CD14-positive monocyte (primary cell): Measurements from ENCODE around the gene PAN3. TPM values are rescaled to one million over a fixed set of nuclear protein-coding genes. Genes with fewer than 3 reads are reported as not detected.

Experiments
- DNase-seq, 3 donors: peaks; one replicate each; pipeline ENCODE4 v3.0.0-alpha.2; 2011 to 2022
- H2AFZ ChIP-seq: 2 replicates; pipeline ENCODE4 v1.6.0; 2012; ENCODE audit warnings: mild to moderate bottlenecking, low read depth, low read length, inconsistent platforms; ENCODE audit not compliant: insufficient read depth, poor library complexity, severe bottlenecking
- H3K27ac ChIP-seq, 2 donors: 1 replicate in 1 of 2; 2 replicates in 1 of 2; pipeline ENCODE4 v1.5.1; 2012 to 2013; ENCODE audit warnings: low read length in 2 of 2, control low read depth in 1 of 2, inconsistent platforms in 1 of 2, low read depth in 1 of 2, mild to moderate bottlenecking in 1 of 2
- H3K27me3 ChIP-seq, 2 donors: one replicate each; pipeline versions ENCODE4 v1.6.0 to v1.6.1; 2011 to 2013; ENCODE audit warnings: low read length in 2 of 2; ENCODE audit not compliant: control insufficient read depth in 2 of 2, insufficient read depth in 2 of 2
- H3K36me3 ChIP-seq, 2 donors: replicated peaks in 1 of 2; 1 replicate in 1 of 2; 2 replicates in 1 of 2; pipeline versions ENCODE4 v1.5.1 to v1.6.1; 2012 to 2013; ENCODE audit warnings: low read length in 2 of 2, control low read depth in 1 of 2, inconsistent platforms in 1 of 2, mild to moderate bottlenecking in 1 of 2; ENCODE audit not compliant: insufficient read depth in 2 of 2, control insufficient read depth in 1 of 2
- H3K4me1 ChIP-seq, 2 donors: 1 replicate in 1 of 2; 2 replicates in 1 of 2; pipeline versions ENCODE4 v1.5.1 to v1.6.1; 2012 to 2013; ENCODE audit warnings: low read length in 2 of 2, control low read depth in 1 of 2, inconsistent platforms in 1 of 2, mild to moderate bottlenecking in 1 of 2, moderate library complexity in 1 of 2; ENCODE audit not compliant: insufficient read depth in 2 of 2, control insufficient read depth in 1 of 2
- H3K4me2 ChIP-seq: replicated peaks from 2 replicates; pipeline ENCODE3; 2012; ENCODE audit warnings: low read length, moderate library complexity, mild to moderate bottlenecking; ENCODE audit not compliant: poor library complexity, severe bottlenecking; ENCODE audit errors: extremely low read depth
- H3K4me3 ChIP-seq, 3 experiments: fragments of 200-600 bp in 1 of 3; sonication (generic) in 1 of 3; replicated peaks in 1 of 3; 1 replicate in 2 of 3; 2 replicates in 1 of 3; pipeline ENCODE4 v1.5.1; 2011 to 2013; ENCODE audit warnings: low read length in 3 of 3, mild to moderate bottlenecking in 3 of 3, control low read depth in 2 of 3, low read depth in 2 of 3, inconsistent platforms in 1 of 3, moderate library complexity in 1 of 3
- H3K79me2 ChIP-seq: 2 replicates; pipeline ENCODE4 v1.6.0; 2012; ENCODE audit warnings: mild to moderate bottlenecking, control low read depth, inconsistent platforms, low read length, moderate library complexity; ENCODE audit not compliant: insufficient read depth
- H3K9ac ChIP-seq: 2 replicates; pipeline ENCODE4 v1.6.0; 2017; ENCODE audit warnings: low read length, mild to moderate bottlenecking; ENCODE audit not compliant: insufficient read depth, poor library complexity, severe bottlenecking
- H3K9me3 ChIP-seq, 2 donors: replicated peaks in 1 of 2; 1 replicate in 1 of 2; 2 replicates in 1 of 2; pipeline versions ENCODE4 v1.5.1 to v1.6.1; 2012 to 2013; ENCODE audit warnings: low read length in 2 of 2, control low read depth in 1 of 2; ENCODE audit not compliant: control insufficient read depth in 1 of 2, insufficient read depth in 1 of 2
- H4K20me1 ChIP-seq: 2 replicates; pipeline ENCODE4 v1.6.0; 2012; ENCODE audit warnings: mild to moderate bottlenecking, low read length, control low read depth, moderate library complexity; ENCODE audit not compliant: insufficient read depth
- H3K27ac Mint-ChIP-seq, 7 donors: one replicate each; pipeline ENCODE4 v1.8.0; 2020; ENCODE audit warnings: mild to moderate bottlenecking in 7 of 7, mixed read lengths in 7 of 7, moderate library complexity in 6 of 7, inconsistent platforms in 2 of 7
- H3K27me3 Mint-ChIP-seq, 3 donors: one replicate each; pipeline ENCODE4 v1.8.0; 2021 to 2022; ENCODE audit warnings: low read depth in 3 of 3, mild to moderate bottlenecking in 3 of 3, mixed read lengths in 3 of 3, moderate library complexity in 3 of 3, inconsistent platforms in 1 of 3
- H3K36me3 Mint-ChIP-seq, 2 donors: one replicate each; pipeline ENCODE4 v1.8.0; 2020; ENCODE audit warnings: mixed read lengths in 2 of 2, inconsistent platforms in 1 of 2, mild to moderate bottlenecking in 1 of 2
- H3K4me1 Mint-ChIP-seq: one replicate; pipeline ENCODE4 v1.8.0; 2020; ENCODE audit warnings: mild to moderate bottlenecking, mixed read lengths
- H3K4me3 Mint-ChIP-seq, 2 donors: one replicate each; pipeline ENCODE4 v1.8.0; 2020; ENCODE audit warnings: mild to moderate bottlenecking in 2 of 2, mixed read lengths in 2 of 2, moderate library complexity in 1 of 2
- H3K9me3 Mint-ChIP-seq, 7 donors: one replicate each; pipeline ENCODE4 v1.8.0; 2020 to 2022; ENCODE audit warnings: mixed read lengths in 7 of 7, mild to moderate bottlenecking in 6 of 7, moderate library complexity in 6 of 7, inconsistent platforms in 2 of 7
- WGBS: methylation state at CpG from one replicate; pipeline ENCODE4 v1.1.5; 2013; ENCODE audit warnings: missing lambda C conversion rate; ENCODE audit not compliant: insufficient coverage; 5-methylcytosine and 5-hydroxymethylcytosine counted together
- intact Hi-C, 2 donors: fragments of 100-400 bp; cut with micrococcal nuclease; formaldehyde crosslinking; loops; one replicate each; pipeline versions ENCODE4 v1.15.0 to v1.15.1; 2023
- polyA plus RNA-seq, 3 donors: library from polyadenylated mRNA; depleted of rRNA in 1 of 3; unstranded in 2 of 3; stranded (reverse) in 1 of 3; fragments of 300-500 nt in 2 of 3; fragments of >200 nt in 1 of 3; fragmentation: Illumina TruSeq in 2 of 3; gene quantifications; 1 replicate in 2 of 3; 2 replicates in 1 of 3; pipeline ENCODE4 v1.2.3, GENCODE V29; 2012 to 2021
- TF ChIP-seq, protein P1 (sequence below): fragments of 200-600 bp; IDR thresholded peaks from one replicate; pipeline ENCODE4 v1.8.0; 2022; ENCODE audit warnings: antibody characterized with exemption, mild to moderate bottlenecking

Gene PAN3
- polyA plus RNA-seq, 3 donors: 3.0 to 27.9 (median 3.2) TPM

DNA sequence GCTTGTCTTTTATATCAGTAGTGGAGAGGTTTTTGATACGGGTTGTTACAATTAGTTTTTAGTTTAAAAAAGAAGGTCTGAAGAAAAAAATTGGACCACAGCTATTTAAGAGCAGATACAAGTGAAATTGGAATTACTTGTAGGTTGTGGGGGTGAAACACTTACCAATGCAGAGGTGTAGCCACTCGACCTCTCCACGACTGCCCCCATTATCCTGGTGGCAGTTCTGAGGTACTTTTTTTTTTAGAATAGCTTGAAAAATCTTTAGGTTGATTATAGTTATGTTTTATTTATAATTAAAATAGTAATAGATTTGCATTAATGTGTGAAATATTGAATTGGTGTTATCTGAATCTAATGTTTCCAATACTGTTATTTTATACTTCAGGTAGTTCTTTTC is 60.7 kb downstream of the PAN3 start:
- H2AFZ ChIP-seq: no peak overlapping the region
- H3K4me3 Mint-ChIP-seq: no peak overlapping the region
- peaks cover 52 to 85% of the 10 kb centered on the region in 2 donors for H3K36me3 ChIP-seq
- no peaks in the 10 kb centered on the region for H3K27me3 Mint-ChIP-seq
- no peaks in the 10 kb centered on the region for H3K4me1 ChIP-seq
- TF ChIP-seq, protein P1, sequence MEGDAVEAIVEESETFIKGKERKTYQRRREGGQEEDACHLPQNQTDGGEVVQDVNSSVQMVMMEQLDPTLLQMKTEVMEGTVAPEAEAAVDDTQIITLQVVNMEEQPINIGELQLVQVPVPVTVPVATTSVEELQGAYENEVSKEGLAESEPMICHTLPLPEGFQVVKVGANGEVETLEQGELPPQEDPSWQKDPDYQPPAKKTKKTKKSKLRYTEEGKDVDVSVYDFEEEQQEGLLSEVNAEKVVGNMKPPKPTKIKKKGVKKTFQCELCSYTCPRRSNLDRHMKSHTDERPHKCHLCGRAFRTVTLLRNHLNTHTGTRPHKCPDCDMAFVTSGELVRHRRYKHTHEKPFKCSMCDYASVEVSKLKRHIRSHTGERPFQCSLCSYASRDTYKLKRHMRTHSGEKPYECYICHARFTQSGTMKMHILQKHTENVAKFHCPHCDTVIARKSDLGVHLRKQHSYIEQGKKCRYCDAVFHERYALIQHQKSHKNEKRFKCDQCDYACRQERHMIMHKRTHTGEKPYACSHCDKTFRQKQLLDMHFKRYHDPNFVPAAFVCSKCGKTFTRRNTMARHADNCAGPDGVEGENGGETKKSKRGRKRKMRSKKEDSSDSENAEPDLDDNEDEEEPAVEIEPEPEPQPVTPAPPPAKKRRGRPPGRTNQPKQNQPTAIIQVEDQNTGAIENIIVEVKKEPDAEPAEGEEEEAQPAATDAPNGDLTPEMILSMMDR: no peak
- intact Hi-C loops: no loop called here
- H3K9me3 ChIP-seq: no peaks in the 10 kb centered on the region
- no peak overlapping the region for H3K9ac ChIP-seq
- H3K36me3 Mint-ChIP-seq: peaks cover 44 to 62% of the 10 kb centered on the region in 2 donors
- WGBS: no CpG with 5 or more reads among the region's 3 CpGs
- peaks cover 27% of the 10 kb centered on the region for H3K79me2 ChIP-seq
- no peaks in the 10 kb centered on the region for H3K27me3 ChIP-seq
- no peak for DNase-seq
- H3K27ac ChIP-seq: no peak overlapping the region
- H3K4me3 ChIP-seq: no peak overlapping the region
- H3K9me3 Mint-ChIP-seq: no peaks in the 10 kb centered on the region
- peaks cover 33% of the 10 kb centered on the region for H4K20me1 ChIP-seq
- no peak overlapping the region for H3K27ac Mint-ChIP-seq
- no peaks in the 10 kb centered on the region for H3K4me1 Mint-ChIP-seq
- H3K4me2 ChIP-seq: no peak overlapping the region

DNA sequence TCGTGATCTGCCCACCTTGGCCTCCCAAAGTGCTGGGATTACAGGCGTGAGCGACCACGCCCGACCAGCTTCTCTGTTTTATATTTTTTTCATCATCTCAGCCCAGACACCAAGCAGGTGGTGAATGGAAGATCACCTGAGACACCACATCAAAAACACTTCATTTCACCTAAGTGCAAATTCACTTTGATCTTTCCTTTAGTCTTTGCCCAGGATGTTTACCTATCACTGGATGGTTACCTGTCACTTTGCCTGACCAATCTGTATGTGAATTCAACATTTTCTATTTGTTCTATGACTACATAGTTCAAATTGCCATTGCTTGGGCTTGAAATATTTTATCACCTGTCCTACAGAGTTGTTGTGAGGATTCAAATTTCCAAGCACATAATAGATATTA is 65.7 kb downstream of the PAN3 start:
- H3K27me3 ChIP-seq: no peaks in the 10 kb centered on the region
- no peak for DNase-seq
- Mint-ChIP-seq H3K9me3 (no peaks in the 10 kb centered on the region), H3K27me3 (no peaks in the 10 kb centered on the region), H3K4me3 (no peak overlapping the region), H3K27ac (peak overlapping the region in 1 of 7 donors; percentile 75), H3K36me3 (peaks cover 46 to 78% of the 10 kb centered on the region in 2 donors), H3K4me1 (no peaks in the 10 kb centered on the region)
- H2AFZ ChIP-seq: no peak overlapping the region
- H3K4me3 ChIP-seq: no peak overlapping the region
- TF ChIP-seq, protein P1: no peak
- H3K9ac ChIP-seq: no peak overlapping the region
- H4K20me1 ChIP-seq: peaks cover 51% of the 10 kb centered on the region
- no peak overlapping the region for H3K27ac ChIP-seq
- peaks cover 43 to 87% of the 10 kb centered on the region in 2 donors for H3K36me3 ChIP-seq
- no peaks in the 10 kb centered on the region for H3K9me3 ChIP-seq
- peaks cover 12% of the 10 kb centered on the region for H3K79me2 ChIP-seq
- WGBS: 96% methylated on average over 3 of the region's 5 CpGs
- no peaks in the 10 kb centered on the region for H3K4me1 ChIP-seq
- intact Hi-C loops: no loop called here
- H3K4me2 ChIP-seq: no peak overlapping the region
